HepG2 (cell line): ENCODE data around the gene ASH1L. TPM values are rescaled to one million over a fixed set of nuclear protein-coding genes. Genes with fewer than 3 reads are reported as not detected.

Experiments used
- ATAC-seq: fragments of 200-7000 bp; cut with Tn5 transposase; 3 replicates; pipeline ENCODE4 v1.9.1; 2020; ENCODE audit warnings: mild to moderate bottlenecking, moderate library complexity
- BruUV-seq: library from RNA; stranded (reverse); fragments of 400-500 nt; replicated peaks from 2 replicates; lab custom pipeline; 2021; lab: Mats Ljungman, UMichigan
- CTCF ChIA-PET: fragments of 300-600 bp; formaldehyde crosslinking; extraction: SDS; loops from one replicate; lab custom pipeline; 2021; ENCODE audit warnings: low total read pairs, inconsistent platforms, low intra/inter-chr PET ratio; lab: Yijun Ruan, JAX
- POLR2A ChIA-PET: fragments of 350-600 bp; sonication (Branson Sonifier 250); formaldehyde crosslinking; loops from one replicate; lab custom pipeline; 2020; ENCODE audit warnings: antibody characterized with exemption, inconsistent platforms; lab: Yijun Ruan, JAX
- DNase-seq: peaks from one replicate; pipeline ENCODE4 v3.0.0-alpha.2; 2015; ENCODE audit warnings: low spot score
- FAIRE-seq: peaks from 3 replicates; lab custom pipeline; 2011; peaks lifted over from hg19 to GRCh38; lab: Jason Lieb, UNC
- H2AFZ ChIP-seq: one replicate; pipeline ENCODE4 v1.6.1; 2011; ENCODE audit warnings: low read length, inconsistent platforms
- H3K27ac ChIP-seq: fragments of 300-600 bp; 3 replicates; pipeline ENCODE4 v1.8.0; 2011; ENCODE audit warnings: mixed run types, mild to moderate bottlenecking, mixed read lengths, low read length, inconsistent platforms; ENCODE audit not compliant: insufficient read depth; ENCODE audit errors: extremely low read length
- H3K27me3 ChIP-seq, 2 experiments: fragments of 200-600 bp in 1 of 2; 2 replicates in 1 of 2; 3 replicates in 1 of 2; pipeline versions ENCODE4 v1.6.0 to v1.8.0; 2011; ENCODE audit warnings: low read length in 2 of 2, mild to moderate bottlenecking in 2 of 2, moderate library complexity in 2 of 2, inconsistent platforms in 1 of 2; ENCODE audit not compliant: insufficient read depth in 2 of 2, control insufficient read depth in 1 of 2
- H3K36me3 ChIP-seq, 2 experiments: fragments of 200-600 bp in 1 of 2; replicated peaks in 1 of 2; 2 replicates in 1 of 2; 3 replicates in 1 of 2; pipeline versions ENCODE4 v1.5.1 to v1.8.0; 2011; ENCODE audit warnings: low read length in 2 of 2, inconsistent platforms in 1 of 2; ENCODE audit not compliant: insufficient read depth in 2 of 2, control insufficient read depth in 1 of 2
- H3K4me1 ChIP-seq: 2 replicates; pipeline ENCODE4 v1.5.1; 2012; ENCODE audit warnings: low read length, inconsistent platforms; ENCODE audit not compliant: insufficient read depth
- H3K4me2 ChIP-seq: 2 replicates; pipeline ENCODE4 v1.6.0; 2011; ENCODE audit warnings: low read depth, low read length, inconsistent platforms
- H3K4me3 ChIP-seq, 3 experiments: fragments of 200-600 bp in 1 of 3; sonication (generic), shearing (Covaris generic) in 1 of 3; replicated peaks in 1 of 3; 2 replicates each; pipeline ENCODE4 v1.5.1; 2011 to 2016; ENCODE audit warnings: low read length in 3 of 3, inconsistent platforms in 2 of 3, low read depth in 2 of 3, mild to moderate bottlenecking in 2 of 3, control low read depth in 1 of 3, mixed read lengths in 1 of 3; ENCODE audit not compliant: insufficient read depth in 1 of 3
- H3K79me2 ChIP-seq: one replicate; pipeline ENCODE4 v1.6.1; 2011; ENCODE audit warnings: low read length, inconsistent platforms; ENCODE audit not compliant: insufficient read depth
- H3K9ac ChIP-seq: 2 replicates; pipeline ENCODE4 v1.6.0; 2011; ENCODE audit warnings: mild to moderate bottlenecking, low read depth, low read length, inconsistent platforms; ENCODE audit not compliant: insufficient read depth
- H3K9me3 ChIP-seq: 2 replicates; pipeline ENCODE4 v1.5.1; 2012; ENCODE audit warnings: mild to moderate bottlenecking, low read length
- H4K20me1 ChIP-seq: 2 replicates; pipeline ENCODE4 v1.6.0; 2011; ENCODE audit warnings: inconsistent platforms, mild to moderate bottlenecking, low read length, moderate library complexity; ENCODE audit not compliant: insufficient read depth
- EZH2 ChIP-seq: conservative IDR thresholded peaks from 2 replicates; pipeline ENCODE4 v1.6.1; 2012; ENCODE audit warnings: mild to moderate bottlenecking, low read depth, low read length, moderate library complexity
- HNRNPL ChIP-seq: fragments of 200-400 bp; formaldehyde crosslinking; IDR thresholded peaks from 2 replicates; pipeline ENCODE4 v1.6.1; 2017; ENCODE audit warnings: mild to moderate bottlenecking, low read depth, low read length
- HNRNPLL ChIP-seq: fragments of 200-400 bp; formaldehyde crosslinking; IDR thresholded peaks from 2 replicates; pipeline ENCODE4 v1.6.1; 2017; ENCODE audit warnings: mild to moderate bottlenecking, low read depth, low read length; ENCODE audit not compliant: poor library complexity, severe bottlenecking
- MATR3 ChIP-seq: sonication (generic); formaldehyde crosslinking; IDR thresholded peaks from 2 replicates; pipeline ENCODE4 v1.4.0; 2020; ENCODE audit warnings: missing genetic modification reagents
- PHF5A ChIP-seq: IDR thresholded peaks from one replicate; pipeline ENCODE4 v1.6.1; 2018; ENCODE audit warnings: low read depth, missing genetic modification reagents; ENCODE audit not compliant: unreplicated experiment
- POLR2AphosphoS5 ChIP-seq: IDR thresholded peaks from 2 replicates; pipeline ENCODE4 v1.6.1; 2012; ENCODE audit warnings: low read depth, low read length
- SRSF1 ChIP-seq: fragments of 200-400 bp; formaldehyde crosslinking; optimal IDR thresholded peaks from 2 replicates; pipeline ENCODE3; 2017; ENCODE audit warnings: mild to moderate bottlenecking, low read depth, low read length, moderate library complexity
- SRSF9 ChIP-seq: fragments of 200-400 bp; formaldehyde crosslinking; IDR thresholded peaks from 2 replicates; pipeline ENCODE4 v1.6.1; 2018; ENCODE audit warnings: borderline replicate concordance, mild to moderate bottlenecking, low read depth, low read length; ENCODE audit not compliant: insufficient read depth, poor library complexity, severe bottlenecking
- U2AF1 ChIP-seq: fragments of 200-400 bp; formaldehyde crosslinking; optimal IDR thresholded peaks from 2 replicates; pipeline ENCODE3; 2017; ENCODE audit warnings: mild to moderate bottlenecking, low read depth, low read length
- ZC3H13 ChIP-seq: sonication (generic); formaldehyde crosslinking; IDR thresholded peaks from 2 replicates; pipeline ENCODE4 v1.8.1; 2023; ENCODE audit warnings: mild to moderate bottlenecking, missing genetic modification reagents, moderate library complexity
- ZMYM2 ChIP-seq: sonication (generic); formaldehyde crosslinking; IDR thresholded peaks from 2 replicates; pipeline ENCODE4 v1.8.0; 2022; ENCODE audit warnings: mild to moderate bottlenecking, missing genetic modification reagents
- ZNF773 ChIP-seq: sonication (generic); formaldehyde crosslinking; IDR thresholded peaks from 2 replicates; pipeline ENCODE4 v1.4.0; 2020; ENCODE audit warnings: missing genetic modification reagents, borderline replicate concordance
- WGBS: methylation state at CpG from one replicate; pipeline ENCODE4 v1.1.6; 2017; ENCODE audit warnings: low lambda C conversion rate; 5-methylcytosine and 5-hydroxymethylcytosine counted together
- in situ Hi-C: cut with HindIII; loops from 2 replicates; pipeline ENCODE4 v1.10.0; 2017; ENCODE audit warnings: low pct_unique_long_range_greater_than_20kb; ENCODE audit not compliant: extremely low pct_ligation_motif_present
- intact Hi-C: fragments of 100-400 bp; cut with micrococcal nuclease; formaldehyde crosslinking; loops from one replicate; pipeline ENCODE4 v1.10.0; 2022; ENCODE audit not compliant: unreplicated experiment
- polyA plus RNA-seq, 8 experiments: library from polyadenylated mRNA; depleted of rRNA in 3 of 8; stranded (reverse) in 7 of 8; unstranded in 1 of 8; fragments of >200 nt; fragmentation: Illumina TruSeq in 4 of 8; extraction: Trizol in 4 of 8; gene quantifications; 2 replicates each; pipeline versions ENCODE4 v1.2.1 to v1.2.3, GENCODE V29; 2011 to 2016; ENCODE audit warnings: low read depth in 4 of 8, missing spikeins in 1 of 8, mixed read lengths in 1 of 8; ENCODE audit not compliant: insufficient read depth in 1 of 8
- total RNA-seq, 5 experiments: library from RNA; depleted of rRNA; stranded (reverse); fragments of >200 nt; fragmentation: Illumina TruSeq; extraction: Trizol; gene quantifications; 2 replicates each; pipeline ENCODE4 v1.2.3, GENCODE V29; 2016; ENCODE audit warnings: low read depth in 1 of 5
- TF ChIP-seq, protein P1 (sequence below): sonication (generic); formaldehyde crosslinking; IDR thresholded peaks from 2 replicates; pipeline ENCODE4 v1.4.0; 2020; ENCODE audit warnings: missing genetic modification reagents
- TF ChIP-seq, protein P2 (sequence below): sonication (generic); formaldehyde crosslinking; IDR thresholded peaks from 2 replicates; pipeline ENCODE4 v1.8.1; 2022; ENCODE audit warnings: mild to moderate bottlenecking, missing genetic modification reagents
- TF ChIP-seq, protein P3 (sequence below): sonication (generic); formaldehyde crosslinking; IDR thresholded peaks from 2 replicates; pipeline ENCODE4 v1.4.0; 2020; ENCODE audit warnings: missing genetic modification reagents
- TF ChIP-seq, protein P4 (sequence below): IDR thresholded peaks from 2 replicates; pipeline ENCODE4 v1.6.1; 2016; ENCODE audit warnings: low read depth, control low read depth

Gene ASH1L
- total and polyA plus RNA-seq, 2 of the 13 experiments (the other 11 are each of a cell fraction or from before 2014, with no cell fraction given), result 10.2 to 15.3 TPM

DNA sequence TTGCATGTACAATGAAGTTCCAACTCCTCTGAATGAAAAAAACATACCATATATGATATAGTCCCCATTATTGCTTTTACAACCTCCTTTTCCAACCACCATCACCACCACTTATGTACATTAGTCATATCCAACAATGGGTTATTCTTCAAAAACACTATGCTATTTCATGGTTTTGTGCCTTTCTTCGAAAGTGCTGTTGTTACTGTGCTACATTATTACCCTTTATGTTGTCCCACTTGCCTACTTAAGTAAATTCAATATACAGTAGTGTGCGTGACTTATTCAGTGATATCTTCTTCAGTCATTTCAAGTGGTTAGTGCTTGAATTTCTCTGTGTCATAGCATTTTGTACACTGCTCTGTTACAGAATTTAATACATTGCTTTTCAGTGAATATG, 105.3 kb downstream of the ASH1L start (continued):
- TF ChIP-seq SRSF9, result no peak
- no peak for TF ChIP-seq HNRNPL
- no peak for TF ChIP-seq POLR2AphosphoS5
- no peak for TF ChIP-seq ZC3H13 (CRISPR knock-in tag)

DNA sequence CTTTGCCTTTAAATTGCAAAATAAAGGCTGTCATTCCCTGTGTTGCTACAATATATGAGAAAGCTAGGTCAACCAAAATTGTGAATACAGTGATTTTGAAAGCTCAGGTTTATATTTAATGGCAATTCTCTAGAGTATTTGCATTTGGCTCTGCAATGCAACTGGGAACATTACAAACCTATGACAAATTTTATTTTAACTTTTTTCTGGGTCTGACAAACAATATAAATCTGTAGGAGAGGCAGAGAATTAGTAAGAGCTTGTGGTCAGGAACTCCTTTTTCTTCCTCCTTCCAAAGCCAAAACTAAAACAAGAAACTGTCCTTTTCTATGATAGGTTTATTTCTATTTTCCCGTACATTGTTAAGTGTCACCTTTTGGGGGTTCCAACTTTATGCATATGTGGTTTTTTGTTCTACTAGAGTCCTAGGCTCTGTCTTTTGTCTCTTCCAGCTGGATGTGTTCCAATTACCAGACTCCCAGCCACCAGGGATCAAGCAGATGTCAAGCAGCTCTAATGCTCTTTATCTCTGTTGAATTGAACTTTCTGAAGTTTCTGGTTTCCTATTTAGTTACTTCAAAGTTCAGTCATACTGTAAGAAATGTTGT, 106.9 kb downstream of the ASH1L start:
- 0 out of 2 replicates have a peak, but pooled peaks cover 5% of the 10 kb centered on the region for H4K20me1 ChIP-seq
- no peak overlapping the region for H3K4me2 ChIP-seq
- POLR2A ChIA-PET, result no interaction called here
- no TSS peak for BruUV-seq
- CTCF ChIA-PET, result no interaction called here
- WGBS, result 96% methylated on average over 1 of the region's 1 CpG
- H3K27me3 ChIP-seq, result no peaks in the 10 kb centered on the region
- H3K27ac ChIP-seq, result no peak overlapping the region
- DNase-seq (no peak), FAIRE-seq (no peak)
- intact Hi-C loops, result loop anchor here (10.0 kb wide), 1 partner anchor 49 kb away; no protein-coding TSS in a partner anchor
- TF ChIP-seq, protein P1, sequence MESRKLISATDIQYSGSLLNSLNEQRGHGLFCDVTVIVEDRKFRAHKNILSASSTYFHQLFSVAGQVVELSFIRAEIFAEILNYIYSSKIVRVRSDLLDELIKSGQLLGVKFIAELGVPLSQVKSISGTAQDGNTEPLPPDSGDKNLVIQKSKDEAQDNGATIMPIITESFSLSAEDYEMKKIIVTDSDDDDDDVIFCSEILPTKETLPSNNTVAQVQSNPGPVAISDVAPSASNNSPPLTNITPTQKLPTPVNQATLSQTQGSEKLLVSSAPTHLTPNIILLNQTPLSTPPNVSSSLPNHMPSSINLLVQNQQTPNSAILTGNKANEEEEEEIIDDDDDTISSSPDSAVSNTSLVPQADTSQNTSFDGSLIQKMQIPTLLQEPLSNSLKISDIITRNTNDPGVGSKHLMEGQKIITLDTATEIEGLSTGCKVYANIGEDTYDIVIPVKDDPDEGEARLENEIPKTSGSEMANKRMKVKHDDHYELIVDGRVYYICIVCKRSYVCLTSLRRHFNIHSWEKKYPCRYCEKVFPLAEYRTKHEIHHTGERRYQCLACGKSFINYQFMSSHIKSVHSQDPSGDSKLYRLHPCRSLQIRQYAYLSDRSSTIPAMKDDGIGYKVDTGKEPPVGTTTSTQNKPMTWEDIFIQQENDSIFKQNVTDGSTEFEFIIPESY, result no peak
- TF ChIP-seq PHF5A (CRISPR knock-in tag) (no peak), U2AF1 (no peak), ZMYM2 (CRISPR knock-in tag) (no peak), HNRNPLL (no peak), ZNF773 (no peak), MATR3 (CRISPR knock-in tag) (no peak), EZH2 (no peak), SRSF1 (no peak)
- TF ChIP-seq, protein P2, sequence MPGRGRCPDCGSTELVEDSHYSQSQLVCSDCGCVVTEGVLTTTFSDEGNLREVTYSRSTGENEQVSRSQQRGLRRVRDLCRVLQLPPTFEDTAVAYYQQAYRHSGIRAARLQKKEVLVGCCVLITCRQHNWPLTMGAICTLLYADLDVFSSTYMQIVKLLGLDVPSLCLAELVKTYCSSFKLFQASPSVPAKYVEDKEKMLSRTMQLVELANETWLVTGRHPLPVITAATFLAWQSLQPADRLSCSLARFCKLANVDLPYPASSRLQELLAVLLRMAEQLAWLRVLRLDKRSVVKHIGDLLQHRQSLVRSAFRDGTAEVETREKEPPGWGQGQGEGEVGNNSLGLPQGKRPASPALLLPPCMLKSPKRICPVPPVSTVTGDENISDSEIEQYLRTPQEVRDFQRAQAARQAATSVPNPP, result no peak
- TF ChIP-seq, protein P3, sequence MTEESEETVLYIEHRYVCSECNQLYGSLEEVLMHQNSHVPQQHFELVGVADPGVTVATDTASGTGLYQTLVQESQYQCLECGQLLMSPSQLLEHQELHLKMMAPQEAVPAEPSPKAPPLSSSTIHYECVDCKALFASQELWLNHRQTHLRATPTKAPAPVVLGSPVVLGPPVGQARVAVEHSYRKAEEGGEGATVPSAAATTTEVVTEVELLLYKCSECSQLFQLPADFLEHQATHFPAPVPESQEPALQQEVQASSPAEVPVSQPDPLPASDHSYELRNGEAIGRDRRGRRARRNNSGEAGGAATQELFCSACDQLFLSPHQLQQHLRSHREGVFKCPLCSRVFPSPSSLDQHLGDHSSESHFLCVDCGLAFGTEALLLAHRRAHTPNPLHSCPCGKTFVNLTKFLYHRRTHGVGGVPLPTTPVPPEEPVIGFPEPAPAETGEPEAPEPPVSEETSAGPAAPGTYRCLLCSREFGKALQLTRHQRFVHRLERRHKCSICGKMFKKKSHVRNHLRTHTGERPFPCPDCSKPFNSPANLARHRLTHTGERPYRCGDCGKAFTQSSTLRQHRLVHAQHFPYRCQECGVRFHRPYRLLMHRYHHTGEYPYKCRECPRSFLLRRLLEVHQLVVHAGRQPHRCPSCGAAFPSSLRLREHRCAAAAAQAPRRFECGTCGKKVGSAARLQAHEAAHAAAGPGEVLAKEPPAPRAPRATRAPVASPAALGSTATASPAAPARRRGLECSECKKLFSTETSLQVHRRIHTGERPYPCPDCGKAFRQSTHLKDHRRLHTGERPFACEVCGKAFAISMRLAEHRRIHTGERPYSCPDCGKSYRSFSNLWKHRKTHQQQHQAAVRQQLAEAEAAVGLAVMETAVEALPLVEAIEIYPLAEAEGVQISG (CRISPR knock-in tag), result no peak
- TF ChIP-seq, protein P4, sequence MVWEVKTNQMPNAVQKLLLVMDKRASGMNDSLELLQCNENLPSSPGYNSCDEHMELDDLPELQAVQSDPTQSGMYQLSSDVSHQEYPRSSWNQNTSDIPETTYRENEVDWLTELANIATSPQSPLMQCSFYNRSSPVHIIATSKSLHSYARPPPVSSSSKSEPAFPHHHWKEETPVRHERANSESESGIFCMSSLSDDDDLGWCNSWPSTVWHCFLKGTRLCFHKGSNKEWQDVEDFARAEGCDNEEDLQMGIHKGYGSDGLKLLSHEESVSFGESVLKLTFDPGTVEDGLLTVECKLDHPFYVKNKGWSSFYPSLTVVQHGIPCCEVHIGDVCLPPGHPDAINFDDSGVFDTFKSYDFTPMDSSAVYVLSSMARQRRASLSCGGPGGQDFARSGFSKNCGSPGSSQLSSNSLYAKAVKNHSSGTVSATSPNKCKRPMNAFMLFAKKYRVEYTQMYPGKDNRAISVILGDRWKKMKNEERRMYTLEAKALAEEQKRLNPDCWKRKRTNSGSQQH, result no peak
- TF ChIP-seq, all 625 proteins: peak for 0
- in situ Hi-C loops, result no loop called here
- Histone ChIP-seq H3K36me3 (peaks cover 1 to 16% of the 10 kb centered on the region in 2 experiments; a peak in 2 of 5 replicates), H3K9me3 (no peaks in the 10 kb centered on the region), H2AFZ (no peak overlapping the region), H3K9ac (no peak overlapping the region), H3K79me2 (no peaks in the 10 kb centered on the region), H3K4me3 (no peak overlapping the region), H3K4me1 (peaks cover 28% of the 10 kb centered on the region)
- ATAC-seq, result no peak
